T-cell (primary cell): Measurements from ENCODE around the gene RAPGEF1. TPM values are rescaled to one million over a fixed set of nuclear protein-coding genes. Genes with fewer than 3 reads are reported as not detected.

Experiments used
- ATAC-seq, 4 experiments: fragments of 200-7000 bp in 3 of 4; fragments of 150-1000 bp in 1 of 4; cut with Tn5 transposase; replicated peaks in 1 of 4; 1 replicate in 3 of 4; 2 replicates in 1 of 4; pipeline ENCODE4 v1.10.0; 2021; ENCODE audit warnings: moderate library complexity in 3 of 4, mild to moderate bottlenecking in 2 of 4, moderate number of reproducible peaks in 1 of 4
- CTCF ChIA-PET, 2 donors: fragments of 300-600 bp; sonication (Branson Sonifier 250); formaldehyde crosslinking; loops; one replicate each; lab custom pipeline; 2022; ENCODE audit warnings: antibody characterized with exemption in 2 of 2; lab: Charles Lee
- POLR2A ChIA-PET, 2 donors: fragments of 300-600 bp; sonication (Branson Sonifier 250); formaldehyde crosslinking; loops; one replicate each; lab custom pipeline; 2022; ENCODE audit warnings: antibody characterized with exemption in 2 of 2; lab: Charles Lee
- DNase-seq, 35 experiments: peaks; one replicate each; pipeline versions ENCODE4 v3.0.0 to v3.0.0-alpha.2; 2013 to 2023
- H3K27ac ChIP-seq: one replicate; pipeline ENCODE4 v1.5.1; 2013; ENCODE audit warnings: low read length
- H3K27me3 ChIP-seq, 2 experiments: replicated peaks in 1 of 2; 1 replicate in 1 of 2; 2 replicates in 1 of 2; pipeline versions ENCODE4 v1.6.1 to v1.7.0; 2013; ENCODE audit warnings: low read length in 1 of 2, mixed read lengths in 1 of 2; ENCODE audit not compliant: control insufficient read depth in 2 of 2, insufficient read depth in 2 of 2; ENCODE audit errors: extremely low read depth in 1 of 2
- H3K36me3 ChIP-seq, 2 donors: 1 replicate in 1 of 2; 2 replicates in 1 of 2; pipeline versions ENCODE4 v1.6.1 to v1.7.0; 2013; ENCODE audit warnings: low read length in 1 of 2; ENCODE audit not compliant: control insufficient read depth in 2 of 2, insufficient read depth in 1 of 2; ENCODE audit errors: extremely low read depth in 1 of 2
- H3K4me1 ChIP-seq, 2 experiments: 1 replicate in 1 of 2; 2 replicates in 1 of 2; pipeline versions ENCODE4 v1.6.1 to v1.7.0; 2013; ENCODE audit warnings: low read length in 2 of 2, mixed read lengths in 1 of 2; ENCODE audit not compliant: insufficient read depth in 2 of 2, control insufficient read depth in 1 of 2; ENCODE audit errors: extremely low read depth in 1 of 2
- H3K4me3 ChIP-seq, 2 donors: 1 replicate in 1 of 2; 2 replicates in 1 of 2; pipeline versions ENCODE4 v1.5.1 to v1.7.0; 2013; ENCODE audit warnings: mild to moderate bottlenecking in 2 of 2, low read length in 1 of 2, moderate library complexity in 1 of 2; ENCODE audit not compliant: control insufficient read depth in 1 of 2; ENCODE audit errors: extremely low read depth in 1 of 2
- H3K9me3 ChIP-seq: 2 replicates; pipeline ENCODE4 v1.7.0; 2013
- H3K27ac Mint-ChIP-seq, 2 donors: one replicate each; pipeline ENCODE4 v1.8.0; 2020 to 2021; ENCODE audit warnings: mild to moderate bottlenecking in 2 of 2, mixed read lengths in 2 of 2
- H3K27me3 Mint-ChIP-seq, 2 donors: one replicate each; pipeline ENCODE4 v1.8.0; 2021 to 2022; ENCODE audit warnings: mixed read lengths in 2 of 2
- H3K36me3 Mint-ChIP-seq: one replicate; pipeline ENCODE4 v1.8.0; 2021; ENCODE audit warnings: mixed read lengths
- H3K4me1 Mint-ChIP-seq, 3 donors: one replicate each; pipeline ENCODE4 v1.8.0; 2020 to 2022; ENCODE audit warnings: mixed read lengths in 3 of 3, mild to moderate bottlenecking in 1 of 3
- H3K4me3 Mint-ChIP-seq, 3 donors: one replicate each; pipeline ENCODE4 v1.8.0; 2020 to 2022; ENCODE audit warnings: mild to moderate bottlenecking in 3 of 3, mixed read lengths in 3 of 3, moderate library complexity in 3 of 3
- H3K9me3 Mint-ChIP-seq, 3 donors: one replicate each; pipeline ENCODE4 v1.8.0; 2020 to 2022; ENCODE audit warnings: mixed read lengths in 3 of 3
- WGBS: methylation state at CpG from one replicate; pipeline ENCODE4 v1.1.5; 2013; ENCODE audit warnings: missing lambda C conversion rate; ENCODE audit not compliant: insufficient coverage; 5-methylcytosine and 5-hydroxymethylcytosine counted together
- total RNA-seq, 35 experiments: library from RNA in 6 of 35; stranded (reverse) in 6 of 35; fragments of 120-200 nt in 1 of 35; gene quantifications; one replicate each; pipeline versions ENCODE4 v1.2.1 to v1.2.4 and lab custom pipeline; 2013 to 2026

Gene RAPGEF1
- total RNA-seq, 5 donors from 2014 or later (not counting 1 experiment from before 2014, with no cell fraction given) = 97.9 to 167 (median 139) TPM

DNA sequence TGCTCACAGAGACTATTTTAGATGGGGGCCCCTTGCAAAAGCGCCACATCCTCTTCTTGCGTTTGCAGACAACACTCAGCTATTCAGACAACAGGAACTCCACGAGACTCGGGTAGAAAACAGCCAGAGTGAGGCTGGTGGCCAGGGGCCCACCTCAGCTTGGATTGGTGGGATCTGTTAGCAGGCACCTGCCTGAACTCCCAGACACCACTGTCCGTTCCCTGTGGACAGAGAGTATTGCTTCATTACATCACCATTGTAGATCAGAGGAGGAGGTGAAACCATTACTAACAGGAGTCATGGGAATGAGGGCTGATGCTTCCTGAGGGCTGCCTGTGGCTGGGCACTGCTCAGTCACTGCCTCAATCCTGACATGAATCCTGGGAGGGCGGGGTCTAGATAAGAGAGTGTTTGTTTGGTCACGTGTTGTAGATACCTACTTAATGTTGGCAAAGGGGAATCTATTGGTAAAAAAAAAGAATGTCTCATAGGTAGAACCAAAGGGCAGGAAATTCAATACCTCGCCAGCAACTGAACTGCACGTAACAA is 4.4 kb upstream of the RAPGEF1 start:
- Histone ChIP-seq H3K4me1 (peaks cover 15 to 27% of the 10 kb centered on the region in 2 experiments), H3K4me3 (no peak overlapping the region), H3K9me3 (no peaks in the 10 kb centered on the region), H3K36me3 (no peaks in the 10 kb centered on the region), H3K27me3 (no peaks in the 10 kb centered on the region), H3K27ac (peak overlapping the region; percentile 51)
- peak; percentile 56 to 70 (median 66) for ATAC-seq
- H3K27me3 Mint-ChIP-seq = no peaks in the 10 kb centered on the region
- ChIA-PET POLR2A (interaction anchor here in 1 of 2 donors (0.5 kb wide), 1 partner anchor 117 kb away, joined by 4 read pairs; no protein-coding TSS in a partner anchor), CTCF (interaction anchor here in 1 of 2 donors (0.8 to 2.1 kb wide), 6 partner anchors 13 to 518 kb away, joined by 3 to 11 read pairs (median 6); no protein-coding TSS in a partner anchor)
- H3K9me3 Mint-ChIP-seq = no peaks in the 10 kb centered on the region
- DNase-seq = peak in 23 of 35 experiments; percentile 30 to 61 (median 51)
- peaks cover 26 to 43% (median 41%) of the 10 kb centered on the region in 3 donors for H3K4me1 Mint-ChIP-seq
- peak overlapping the region; percentile 60 to 62 (median 61) for H3K4me3 Mint-ChIP-seq
- peak overlapping the region; percentile 99 for H3K27ac Mint-ChIP-seq
- 37% methylated on average over 4 of the region's 9 CpGs for WGBS
- H3K36me3 Mint-ChIP-seq = no peaks in the 10 kb centered on the region

DNA sequence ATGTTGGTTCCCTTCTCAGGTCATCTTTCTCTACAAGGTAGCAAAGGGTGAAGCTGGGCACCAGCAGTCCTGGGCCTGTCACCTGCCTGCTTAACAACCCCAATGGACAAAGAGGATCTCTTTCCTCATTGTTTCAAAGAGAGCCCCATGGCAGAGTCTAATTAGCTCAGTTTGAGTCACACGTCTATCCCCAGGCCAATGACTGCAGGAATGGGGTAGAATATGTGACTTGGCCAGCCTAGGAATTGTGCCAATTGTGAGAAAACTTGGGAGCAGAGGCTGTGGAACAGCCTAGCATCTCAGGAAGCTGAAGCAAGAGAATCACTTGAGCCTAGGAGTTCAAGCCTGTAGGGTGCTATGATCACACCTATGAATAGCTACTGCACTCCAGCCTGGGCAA is 3.6 kb upstream of the RAPGEF1 start:
- H3K4me1 ChIP-seq = peaks cover 18 to 34% of the 10 kb centered on the region in 2 experiments
- ATAC-seq (no peak), DNase-seq (no peak)
- Mint-ChIP-seq H3K27me3 (no peaks in the 10 kb centered on the region), H3K4me3 (peak overlapping the region; percentile 21 to 61 (median 60)), H3K27ac (peak overlapping the region; percentile 99), H3K9me3 (no peaks in the 10 kb centered on the region), H3K4me1 (peaks cover 32 to 50% (median 48%) of the 10 kb centered on the region in 3 donors), H3K36me3 (no peaks in the 10 kb centered on the region)
- no peaks in the 10 kb centered on the region for H3K9me3 ChIP-seq
- H3K36me3 ChIP-seq = no peaks in the 10 kb centered on the region
- H3K4me3 ChIP-seq = no peak overlapping the region
- POLR2A ChIA-PET = interaction anchor here in 1 of 2 donors (0.5 kb wide), 1 partner anchor 116 kb away, joined by 4 read pairs; no protein-coding TSS in a partner anchor
- WGBS = no CpG with 5 or more reads among the region's 1 CpG
- CTCF ChIA-PET = interaction anchor here in 1 of 2 donors (0.8 to 2.1 kb wide), 7 partner anchors 10 to 519 kb away, joined by 3 to 11 read pairs (median 5); no protein-coding TSS in a partner anchor
- peak overlapping the region; percentile 51 for H3K27ac ChIP-seq
- no peaks in the 10 kb centered on the region for H3K27me3 ChIP-seq

DNA sequence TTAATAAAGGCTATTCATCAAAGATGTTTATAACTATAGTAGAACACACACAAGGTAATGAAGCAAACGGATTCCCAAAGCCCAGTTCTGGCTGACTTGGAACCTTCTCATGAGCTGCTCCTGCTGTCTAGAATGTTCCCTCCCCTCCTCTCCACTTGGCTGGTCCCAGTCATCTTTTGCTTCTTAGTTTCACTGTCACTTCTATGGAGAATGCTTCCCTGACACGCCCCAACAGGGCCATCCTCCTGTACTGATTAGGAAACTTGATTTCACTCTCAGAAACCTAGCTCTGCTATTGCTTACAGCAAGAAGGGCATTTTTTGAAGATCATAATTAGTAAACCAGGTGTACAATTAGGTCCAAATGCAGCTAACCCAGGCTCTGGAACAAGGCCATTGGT is 3.2 kb upstream of the RAPGEF1 start:
- Mint-ChIP-seq H3K27ac (peak overlapping the region; percentile 99), H3K4me1 (peaks cover 34 to 54% (median 52%) of the 10 kb centered on the region in 3 donors)

DNA sequence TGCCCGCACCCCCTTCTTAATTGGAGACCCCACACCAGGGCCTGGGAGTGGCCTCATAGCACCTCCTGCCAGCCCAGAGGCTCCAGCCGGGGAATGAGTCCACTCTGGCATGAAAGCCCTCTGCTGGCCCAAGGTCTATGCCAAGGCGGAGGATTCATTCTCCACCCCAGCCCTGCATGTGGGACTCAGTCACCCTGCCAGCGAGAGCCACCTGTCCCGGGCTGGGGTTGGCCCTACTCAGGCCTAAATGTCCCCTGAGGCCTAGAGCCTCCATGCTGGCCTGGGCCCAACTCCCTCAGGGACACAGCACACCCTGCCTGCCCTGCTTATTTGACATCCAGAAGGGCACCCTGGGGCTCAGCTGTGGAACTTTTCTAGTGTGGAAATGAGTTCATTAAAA is 1.0 kb upstream of the RAPGEF1 start:
- Mint-ChIP-seq H3K4me1 (peaks cover 51 to 65% (median 63%) of the 10 kb centered on the region in 3 donors), H3K9me3 (no peaks in the 10 kb centered on the region), H3K27ac (no peak overlapping the region), H3K36me3 (peaks cover 5% of the 10 kb centered on the region), H3K27me3 (no peaks in the 10 kb centered on the region), H3K4me3 (peak overlapping the region; percentile 67 to 77 (median 74))
- Histone ChIP-seq H3K4me3 (no peak overlapping the region), H3K36me3 (no peaks in the 10 kb centered on the region), H3K27ac (no peak overlapping the region), H3K27me3 (no peaks in the 10 kb centered on the region), H3K4me1 (peaks cover 36 to 59% of the 10 kb centered on the region in 2 experiments), H3K9me3 (no peaks in the 10 kb centered on the region)
- DNase-seq (no peak), ATAC-seq (no peak)
- CTCF ChIA-PET = interaction anchor here in 1 of 2 donors (2.9 to 3.1 kb wide), 2 partner anchors 13 to 63 kb away, joined by 13 to 18 read pairs; no protein-coding TSS in a partner anchor
- 98% methylated on average over 5 of the region's 5 CpGs for WGBS
- POLR2A ChIA-PET = no interaction called here

More for the DNA sequence above, 3.2 kb upstream of the RAPGEF1 start:
- WGBS = no CpG with 5 or more reads among the region's 2 CpGs
- H3K4me3 Mint-ChIP-seq = peak overlapping the region in 1 of 3 donors; percentile 61
- DNase-seq (no peak), ATAC-seq (no peak)
- no peaks in the 10 kb centered on the region for H3K9me3 Mint-ChIP-seq
- peak overlapping the region; percentile 51 for H3K27ac ChIP-seq
- POLR2A ChIA-PET = interaction anchor here in 1 of 2 donors (0.5 kb wide), 1 partner anchor 405 kb away, joined by 5 read pairs; no protein-coding TSS in a partner anchor
- CTCF ChIA-PET = interaction anchor here in 1 of 2 donors (0.8 to 2.1 kb wide), 6 partner anchors 11 to 158 kb away, joined by 3 to 11 read pairs (median 7); no protein-coding TSS in a partner anchor
- no peaks in the 10 kb centered on the region for H3K36me3 ChIP-seq
- no peaks in the 10 kb centered on the region for H3K9me3 ChIP-seq
- no peaks in the 10 kb centered on the region for H3K27me3 ChIP-seq
- H3K36me3 Mint-ChIP-seq = no peaks in the 10 kb centered on the region
- H3K27me3 Mint-ChIP-seq = no peaks in the 10 kb centered on the region
- no peak overlapping the region for H3K4me3 ChIP-seq
- H3K4me1 ChIP-seq = peaks cover 22 to 38% of the 10 kb centered on the region in 2 experiments

DNA sequence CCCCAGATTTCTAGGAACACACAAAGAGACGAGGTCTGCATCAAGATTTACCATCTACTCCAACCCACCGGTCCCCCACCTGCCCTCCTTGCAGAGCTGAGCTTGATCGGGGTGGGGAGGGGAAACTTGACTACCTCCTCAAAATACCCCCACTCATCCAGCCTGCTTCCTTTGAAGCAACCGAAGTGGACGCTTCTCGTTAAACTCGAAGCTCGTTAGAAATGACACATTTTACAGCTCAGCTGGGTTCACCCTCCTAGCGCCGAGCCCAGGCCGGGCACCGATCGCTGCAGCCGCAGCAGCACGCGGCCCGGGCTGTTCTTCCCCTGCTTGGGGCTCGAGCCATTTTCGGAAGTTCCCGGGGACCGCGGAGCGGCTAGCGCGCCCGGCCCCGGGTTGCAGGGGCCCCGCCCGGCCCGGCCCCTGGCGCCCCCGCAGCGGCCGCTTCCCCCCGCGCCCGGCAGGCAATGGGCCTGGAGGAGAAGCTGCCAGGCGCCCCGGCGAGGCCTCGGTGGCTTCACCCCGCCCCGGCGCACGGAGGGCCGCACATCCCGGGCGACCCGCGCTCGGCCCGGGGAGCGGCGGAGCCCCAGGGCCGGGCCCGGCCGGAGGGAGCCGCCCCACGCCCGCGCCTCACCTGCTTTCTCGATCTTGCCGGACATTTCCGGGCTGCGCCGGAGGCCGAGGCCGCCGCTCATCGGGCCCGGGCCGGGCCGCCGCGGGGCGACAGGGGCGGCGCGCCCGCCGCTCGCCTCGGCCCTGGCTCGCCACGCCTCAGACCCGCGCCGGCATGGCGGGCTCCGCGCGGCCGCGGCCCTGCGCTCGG is 530 bp downstream of the RAPGEF1 start:
- Mint-ChIP-seq H3K4me1 (peaks cover 55 to 66% (median 65%) of the 10 kb centered on the region in 3 donors), H3K9me3 (no peaks in the 10 kb centered on the region), H3K27me3 (no peaks in the 10 kb centered on the region), H3K27ac (peak overlapping the region; percentile 91 to 95), H3K36me3 (peaks cover 16% of the 10 kb centered on the region), H3K4me3 (peak overlapping the region; percentile 87 to 95 (median 90))
- Histone ChIP-seq H3K4me3 (peak overlapping the region; percentile 68 to 74), H3K36me3 (no peaks in the 10 kb centered on the region), H3K27ac (peak overlapping the region; percentile 54), H3K4me1 (peaks cover 51 to 66% of the 10 kb centered on the region in 2 experiments), H3K27me3 (no peaks in the 10 kb centered on the region), H3K9me3 (no peaks in the 10 kb centered on the region)
- DNase-seq (peak in 16 of 35 experiments; percentile 21 to 64 (median 38)), ATAC-seq (peak; percentile 22 to 38 (median 28))
- CTCF ChIA-PET = interaction anchor here in 1 of 2 donors (0.7 to 3.1 kb wide), 8 partner anchors 9 to 112 kb away, joined by 3 to 18 read pairs (median 4); no protein-coding TSS in a partner anchor
- under 1% methylated on average over 93 of the region's 96 CpGs for WGBS
- POLR2A ChIA-PET = interaction anchor here (0.5 to 1.0 kb wide), 4 partner anchors 9 to 104 kb away, joined by 3 to 6 read pairs (median 4); no protein-coding TSS in a partner anchor
